Measurements from ENCODE around the gene EXD3. TPM values are rescaled to one million over a fixed set of nuclear protein-coding genes. Genes with fewer than 3 reads are reported as not detected.

EXD3 gene
- total RNA-seq, 2 experiments from 2014 or later: 8.1 to 9.0 TPM

- TF ChIP-seq CTCF (IDR thresholded peaks at IDR 0.05): no peak
- no peaks in the 10 kb centered on the region for H3K9me3 Mint-ChIP-seq
- no peak overlapping the region for H3K27ac Mint-ChIP-seq
- no peaks in the 10 kb centered on the region for H3K36me3 Mint-ChIP-seq (ENCODE audit: low read depth)
- ATAC-seq (no peak), DNase-seq (no peak)
- CTCF ChIA-PET: no interaction called here
- no peaks in the 10 kb centered on the region for H3K4me1 Mint-ChIP-seq (ENCODE audit: low read depth)
- no peak overlapping the region for H3K4me3 Mint-ChIP-seq
- POLR2A ChIA-PET: no interaction called here
- intact Hi-C loops (cut with micrococcal nuclease): no loop called here
- no peaks in the 10 kb centered on the region for H3K27me3 Mint-ChIP-seq
Measured at GRCh38 chr9:137435980-137436760, 13.2 kb upstream of the EXD3 start.

- DNase-seq (no peak), ATAC-seq (no peak)
- Mint-ChIP-seq H3K4me3 (no peak overlapping the region), H3K9me3 (no peaks in the 10 kb centered on the region), H3K27me3 (no peaks in the 10 kb centered on the region), H3K27ac (no peak overlapping the region), H3K4me1 (ENCODE audit: low read depth) (no peaks in the 10 kb centered on the region), H3K36me3 (ENCODE audit: low read depth) (no peaks in the 10 kb centered on the region)
- ChIA-PET POLR2A (no interaction called here), CTCF (interaction anchor here (1.3 kb wide), 1 partner anchor 12 kb away, joined by 3 read pairs; the partner anchor contains the start of gene NOXA1)
- TF ChIP-seq CTCF (IDR thresholded peaks at IDR 0.05): no peak
- intact Hi-C loops (cut with micrococcal nuclease): no loop called here
Measured at GRCh38 chr9:137435381-137435891, 12.5 kb upstream of the EXD3 start.

GRCh38 chr9:137434498-137435380 lies 11.8 kb upstream of the EXD3 start:
- intact Hi-C loops (cut with micrococcal nuclease): no loop called here
- ATAC-seq: no peak
- Mint-ChIP-seq H3K36me3 (ENCODE audit: low read depth) (no peaks in the 10 kb centered on the region), H3K4me1 (ENCODE audit: low read depth) (no peaks in the 10 kb centered on the region), H3K9me3 (no peaks in the 10 kb centered on the region), H3K27me3 (no peaks in the 10 kb centered on the region), H3K27ac (no peak overlapping the region), H3K4me3 (no peak overlapping the region)
- TF ChIP-seq CTCF (IDR thresholded peaks at IDR 0.05): no peak
- ChIA-PET CTCF (interaction anchor here (1.3 kb wide), 1 partner anchor 11 kb away, joined by 3 read pairs; the partner anchor contains the start of gene NOXA1), POLR2A (no interaction called here)
- DNase-seq: no peak

GRCh38 chr9:137433916-137434431 lies 11.0 kb upstream of the EXD3 start:
- no peaks in the 10 kb centered on the region for H3K27me3 Mint-ChIP-seq
- DNase-seq (no peak), ATAC-seq (no peak)
- no peaks in the 10 kb centered on the region for H3K36me3 Mint-ChIP-seq (ENCODE audit: low read depth)
- no peak overlapping the region for H3K27ac Mint-ChIP-seq
- ChIA-PET POLR2A (no interaction called here), CTCF (interaction anchor here (1.3 kb wide), 1 partner anchor 10 kb away, joined by 3 read pairs; the partner anchor contains the start of gene NOXA1)
- H3K4me1 Mint-ChIP-seq (ENCODE audit: low read depth): no peaks in the 10 kb centered on the region
- H3K9me3 Mint-ChIP-seq: no peaks in the 10 kb centered on the region
- H3K4me3 Mint-ChIP-seq: no peak overlapping the region
- TF ChIP-seq CTCF (IDR thresholded peaks at IDR 0.05): no peak
- intact Hi-C loops (cut with micrococcal nuclease): no loop called here
